Fibroblast of upper back skin (primary cell): Measurements from ENCODE around the gene C11orf68.

Experiments
- DNase-seq: peaks from one replicate; pipeline ENCODE4 v3.0.0-alpha.2; 2013

C11orf68 gene

GRCh38 chr11:65888163-65888814, 30.6 kb downstream of the C11orf68 start, which contains the start of gene FIBP:
TSS of gene FIBP (minus strand) at chr11:65888471. CDS start at chr11:65888418, 53 bp downstream.
- DNase-seq = peak; percentile 97

- no peak for DNase-seq
Measured at GRCh38 chr11:65887723-65888162, 31.1 kb downstream of the C11orf68 start.

- no peak for DNase-seq
Measured at GRCh38 chr11:65886826-65887722, 31.8 kb downstream of the C11orf68 start.

DNA sequence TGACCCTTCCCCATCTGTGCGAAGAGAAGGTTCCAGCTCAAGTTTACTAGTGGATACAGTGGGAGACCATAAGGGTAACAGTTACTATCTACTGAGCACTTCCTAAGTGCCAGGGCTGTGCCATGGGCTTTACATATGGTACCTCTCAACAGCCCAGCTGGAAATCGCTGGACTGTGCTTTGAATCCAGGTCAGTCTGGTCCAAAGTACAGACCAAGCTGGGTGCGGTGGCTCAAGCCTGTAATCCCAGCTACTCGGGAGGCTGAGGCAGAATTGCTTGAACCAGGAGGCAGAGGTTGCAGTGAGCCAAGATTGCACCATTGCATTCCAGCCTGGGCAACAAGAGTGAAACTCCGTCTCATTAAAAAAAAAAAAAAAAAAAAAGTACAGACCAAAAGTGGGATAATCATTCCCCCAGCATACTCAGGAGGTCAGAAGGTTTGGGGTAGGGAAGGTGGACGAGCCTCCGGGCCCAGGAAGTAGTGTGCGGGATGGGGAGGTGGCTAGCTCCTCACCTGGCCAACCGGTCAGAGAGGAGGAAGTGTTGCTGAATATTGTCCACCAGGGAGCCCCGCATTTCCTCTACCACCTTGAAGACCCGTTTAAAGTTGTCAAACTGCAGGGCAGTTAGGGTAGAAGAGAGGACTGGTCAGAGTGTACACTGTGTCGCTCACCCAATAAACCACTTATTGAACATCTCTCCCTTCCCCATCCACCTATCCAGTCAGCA, 32.9 kb downstream of the C11orf68 start:
- no peak for DNase-seq

GRCh38 chr11:65885231-65885630, 33.6 kb downstream of the C11orf68 start:
- DNase-seq = no peak

- DNase-seq = peak; percentile 66
Measured at GRCh38 chr11:65884716-65885092, 34.2 kb downstream of the C11orf68 start.

GRCh38 chr11:65883786-65884715, 34.8 kb downstream of the C11orf68 start:
- no peak for DNase-seq

- no peak for DNase-seq
Measured at GRCh38 chr11:65883058-65883761, 35.7 kb downstream of the C11orf68 start.

DNA sequence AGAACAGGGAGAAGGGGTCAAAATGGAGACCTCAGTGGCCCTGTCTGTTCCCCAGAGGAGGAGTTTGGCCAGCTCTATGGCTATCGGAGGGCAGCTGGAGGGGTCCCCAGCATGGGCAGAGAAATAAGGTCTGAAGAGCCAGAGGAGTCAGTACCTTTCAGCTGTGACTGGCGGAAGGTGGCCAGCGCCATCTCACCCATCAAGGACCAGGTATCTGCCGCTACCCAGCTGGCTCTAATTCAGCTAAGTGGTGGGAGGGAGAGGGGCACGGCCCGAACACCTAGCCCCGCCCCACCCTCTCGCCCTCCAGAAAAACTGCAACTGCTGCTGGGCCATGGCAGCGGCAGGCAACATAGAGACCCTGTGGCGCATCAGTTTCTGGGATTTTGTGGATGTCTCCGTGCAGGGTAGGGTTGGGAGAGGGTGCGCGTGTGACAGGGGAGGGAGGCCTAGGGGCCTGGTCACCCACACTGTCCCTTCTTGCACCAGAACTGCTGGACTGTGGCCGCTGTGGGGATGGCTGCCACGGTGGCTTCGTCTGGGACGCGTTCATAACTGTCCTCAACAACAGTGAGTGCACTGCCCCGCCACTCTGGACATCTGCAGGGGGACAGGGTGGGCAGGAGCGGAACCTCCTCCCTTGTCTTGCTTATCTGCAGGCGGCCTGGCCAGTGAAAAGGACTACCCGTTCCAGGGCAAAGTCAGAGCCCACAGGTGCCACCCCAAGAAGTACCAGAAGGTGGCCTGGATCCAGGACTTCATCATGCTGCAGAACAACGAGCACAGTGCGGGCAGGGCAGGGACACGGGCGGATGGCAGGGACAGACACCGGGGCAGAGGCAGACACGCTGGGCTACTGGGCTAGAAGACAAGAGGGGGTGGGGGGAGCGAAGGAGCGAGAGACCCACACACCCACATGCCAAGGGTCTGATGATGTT, 36.5 kb downstream of the C11orf68 start:
- no peak for DNase-seq

DNA sequence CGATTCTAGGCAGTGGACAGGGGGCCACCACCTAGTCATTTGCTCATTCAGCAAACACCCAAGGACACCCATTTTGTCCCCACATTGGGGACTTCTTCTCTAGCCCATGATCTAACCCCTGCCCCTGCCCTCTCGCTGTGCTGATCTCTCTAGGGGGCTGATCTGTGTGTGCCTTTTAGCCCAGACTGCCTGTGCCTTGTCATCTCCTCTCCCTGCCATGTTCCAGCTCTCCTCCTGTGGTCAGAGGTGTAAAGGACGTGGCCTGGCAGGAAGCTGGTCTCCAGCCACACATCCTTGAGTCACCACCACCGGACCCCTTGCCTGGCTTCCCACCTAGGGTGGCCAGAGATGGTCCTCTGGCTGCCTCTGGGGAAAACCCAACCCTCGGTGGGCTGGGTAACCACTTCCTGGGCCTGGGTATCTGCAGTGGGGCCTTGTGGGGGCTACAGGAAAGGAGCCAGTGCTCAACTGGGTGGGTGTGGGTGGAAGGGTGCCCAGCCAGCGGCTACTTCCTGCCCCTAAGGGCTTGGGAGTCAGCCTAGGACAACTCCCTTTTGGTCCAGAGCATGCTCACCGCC, 37.9 kb downstream of the C11orf68 start:
- DNase-seq = no peak

DNA sequence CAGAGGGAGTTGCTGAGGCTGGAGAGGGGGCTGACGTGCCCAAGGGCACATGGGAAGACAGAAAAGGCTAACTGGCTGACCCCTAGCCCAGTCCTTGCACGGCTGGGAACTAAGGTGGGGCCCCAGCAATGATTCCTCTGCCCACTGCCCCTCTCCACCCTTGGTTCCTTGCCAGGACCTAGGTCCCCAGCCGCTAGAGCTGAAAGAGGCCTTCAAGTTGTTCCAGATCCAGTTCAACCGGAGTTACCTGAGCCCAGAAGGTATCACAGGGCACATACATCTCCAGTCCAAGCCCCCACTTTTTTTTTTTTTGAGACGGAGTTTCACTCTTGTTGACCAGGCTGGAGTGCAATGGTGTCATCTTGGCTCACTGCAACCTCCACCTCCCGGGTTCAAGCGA, 38.8 kb downstream of the C11orf68 start:
- DNase-seq = no peak

DNA sequence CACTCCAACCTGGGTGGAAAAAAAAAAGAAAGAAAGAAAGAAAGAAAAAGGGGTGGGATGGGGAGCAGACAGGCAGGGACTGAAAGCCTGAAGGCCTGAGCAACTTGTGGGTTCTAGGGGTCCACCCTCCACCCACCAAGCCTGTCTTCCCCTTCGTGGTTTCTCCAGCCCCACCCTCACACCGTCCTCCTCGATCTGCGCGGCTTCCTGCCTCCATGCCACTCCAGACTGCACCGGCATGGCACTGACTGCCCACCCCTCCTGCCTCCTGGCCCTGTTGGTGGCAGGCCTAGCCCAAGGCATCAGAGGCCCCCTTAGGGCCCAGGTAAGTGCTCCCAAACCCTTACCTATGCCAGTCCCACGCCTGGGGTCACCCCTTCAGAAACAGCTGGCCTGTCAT, 39.2 kb downstream of the C11orf68 start, which contains the start of gene CTSW:
Gene CTSW (plus strand): TSS at position 221 of the 400 bp plus-strand sequence. CDS start 18 bp downstream, at position 239.
- DNase-seq = no peak

- DNase-seq = peak; percentile 92
Measured at GRCh38 chr11:65873318-65874156, 45.3 kb downstream of the C11orf68 start.

- peak; percentile 74 for DNase-seq
Measured at GRCh38 chr11:65872586-65873317, 46.1 kb downstream of the C11orf68 start, which contains the start of gene EFEMP2. TSS of gene EFEMP2 (minus strand) at chr11:65872800. CDS start at chr11:65872354, 446 bp downstream.

DNA sequence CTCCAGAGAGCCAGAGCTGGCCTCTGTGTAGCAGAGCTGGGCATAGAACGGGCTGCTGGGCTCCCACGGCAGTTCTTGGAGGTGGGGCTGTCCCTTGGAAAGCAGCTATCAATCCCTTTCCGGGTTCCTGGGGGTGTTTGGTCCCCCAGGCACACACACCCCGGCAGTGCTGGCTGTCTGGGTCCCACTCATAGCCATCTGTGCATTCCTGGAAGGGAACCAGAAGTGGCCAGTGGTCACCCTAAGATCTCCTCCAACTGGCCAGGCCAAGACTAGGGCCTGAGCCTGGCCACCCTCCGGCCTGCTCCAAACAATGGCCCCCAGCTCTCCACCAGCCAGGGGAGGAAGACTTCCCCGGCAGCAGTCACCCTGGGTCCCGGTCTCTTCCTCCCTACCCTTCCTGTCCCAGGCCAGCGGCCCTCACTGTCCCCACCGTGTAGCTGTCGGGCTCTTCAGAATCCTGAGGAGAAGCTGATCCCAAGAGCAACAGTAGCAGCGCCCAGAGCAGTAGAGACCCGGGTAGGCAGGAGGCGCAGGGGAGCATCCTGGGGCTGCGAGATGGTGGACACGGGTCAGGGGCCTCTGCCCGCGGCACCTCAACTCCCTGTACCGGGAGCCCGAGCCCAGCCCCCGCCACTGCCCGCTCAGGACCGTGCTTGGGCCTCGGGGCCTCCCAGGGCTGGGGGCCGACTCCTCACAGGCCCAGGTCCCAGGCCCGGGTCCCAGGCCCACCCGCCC, 46.9 kb downstream of the C11orf68 start:
- no peak for DNase-seq

GRCh38 chr11:65870706-65871681, 47.9 kb downstream of the C11orf68 start:
- no peak for DNase-seq
